ENCODE data around the gene BEGAIN.

The BEGAIN gene

DNA sequence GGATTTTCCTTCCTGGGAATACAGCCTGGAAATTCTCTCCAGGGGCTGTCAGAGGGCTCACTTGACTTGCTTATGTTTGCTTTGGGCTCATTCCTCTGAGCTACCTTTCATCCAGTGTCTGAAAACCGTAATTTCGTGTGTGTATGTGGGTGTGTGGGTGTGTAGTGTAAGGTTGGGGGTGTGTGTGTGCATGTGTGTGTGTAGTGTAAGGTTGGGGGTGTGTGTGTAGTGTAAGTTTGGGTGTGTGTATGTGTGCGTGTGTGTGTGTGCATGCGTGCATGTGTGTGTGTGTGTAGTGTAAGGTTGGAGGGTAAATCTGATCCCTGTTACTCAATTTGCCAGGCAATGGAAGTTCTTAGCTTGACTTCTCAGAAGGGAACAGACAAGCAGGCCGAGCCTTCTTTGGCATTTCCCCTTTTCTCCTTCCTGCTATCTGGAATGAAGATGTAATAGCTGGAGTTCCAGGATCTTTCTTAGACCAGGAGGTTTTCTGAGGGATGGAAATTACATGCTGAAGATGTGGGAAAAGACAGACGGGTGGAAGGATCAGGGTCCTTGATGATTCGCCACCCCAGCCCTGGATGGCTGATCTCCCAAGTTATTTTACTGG is 15.5 kb upstream of the BEGAIN start:
- Histone ChIP-seq H3K79me2 (ENCODE audit: insufficient read depth, low read length) (no peaks in the 10 kb centered on the region), H4K20me1 (ENCODE audit: insufficient read depth, low read length) (no peaks in the 10 kb centered on the region), H3K9me3 (ENCODE audit: insufficient read depth, low read length, severe bottlenecking) (peaks cover 13% of the 10 kb centered on the region), H3K4me2 (ENCODE audit: insufficient read depth, low read length) (no peak overlapping the region), H3K4me3 (ENCODE audit: low read depth in 1 of 2, low read length in 2 of 2) (no peak overlapping the region), H3K4me1 (ENCODE audit: insufficient read depth, low read length) (no peaks in the 10 kb centered on the region), H3K9ac (ENCODE audit: low read depth, low read length) (no peak overlapping the region), H3K27me3 (ENCODE audit: insufficient read depth, low read length, poor library complexity) (no peaks in the 10 kb centered on the region), H3K27ac (ENCODE audit: low read length) (no peak overlapping the region), H2AFZ (ENCODE audit: low read depth, low read length) (no peak overlapping the region), H3K36me3 (ENCODE audit: insufficient read depth, low read length) (no peaks in the 10 kb centered on the region)
- TF ChIP-seq, protein P1, sequence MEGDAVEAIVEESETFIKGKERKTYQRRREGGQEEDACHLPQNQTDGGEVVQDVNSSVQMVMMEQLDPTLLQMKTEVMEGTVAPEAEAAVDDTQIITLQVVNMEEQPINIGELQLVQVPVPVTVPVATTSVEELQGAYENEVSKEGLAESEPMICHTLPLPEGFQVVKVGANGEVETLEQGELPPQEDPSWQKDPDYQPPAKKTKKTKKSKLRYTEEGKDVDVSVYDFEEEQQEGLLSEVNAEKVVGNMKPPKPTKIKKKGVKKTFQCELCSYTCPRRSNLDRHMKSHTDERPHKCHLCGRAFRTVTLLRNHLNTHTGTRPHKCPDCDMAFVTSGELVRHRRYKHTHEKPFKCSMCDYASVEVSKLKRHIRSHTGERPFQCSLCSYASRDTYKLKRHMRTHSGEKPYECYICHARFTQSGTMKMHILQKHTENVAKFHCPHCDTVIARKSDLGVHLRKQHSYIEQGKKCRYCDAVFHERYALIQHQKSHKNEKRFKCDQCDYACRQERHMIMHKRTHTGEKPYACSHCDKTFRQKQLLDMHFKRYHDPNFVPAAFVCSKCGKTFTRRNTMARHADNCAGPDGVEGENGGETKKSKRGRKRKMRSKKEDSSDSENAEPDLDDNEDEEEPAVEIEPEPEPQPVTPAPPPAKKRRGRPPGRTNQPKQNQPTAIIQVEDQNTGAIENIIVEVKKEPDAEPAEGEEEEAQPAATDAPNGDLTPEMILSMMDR (IDR thresholded peaks at IDR 0.05; ENCODE audit: borderline replicate concordance, extremely low read depth, low read length, poor library complexity, severe bottlenecking): no peak
- no peak for TF ChIP-seq EZH2 (IDR thresholded peaks at IDR 0.05; ENCODE audit: borderline replicate concordance, low read depth, low read length, severe bottlenecking)
- DNase-seq (no peak), ATAC-seq (ENCODE audit: insufficient read depth, low read depth) (no peak)

DNA sequence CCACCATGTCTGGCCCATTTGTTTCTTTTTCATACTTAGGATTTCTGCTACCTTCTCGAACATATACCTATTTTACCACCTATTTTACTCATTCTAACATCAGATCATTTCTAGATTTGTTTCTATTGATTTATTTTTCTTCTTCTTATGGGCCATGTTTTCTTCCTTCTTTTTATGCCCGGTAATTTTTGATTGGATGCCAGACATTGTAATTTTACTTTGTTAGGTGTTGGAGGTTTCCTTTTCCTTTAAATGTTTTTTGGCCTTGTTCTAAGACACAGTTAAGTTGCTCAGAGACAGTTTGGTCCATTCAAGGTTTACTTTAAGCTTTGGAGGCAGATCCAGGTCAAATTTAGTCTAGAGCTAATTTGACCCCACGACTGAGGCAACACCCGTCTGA is 14.7 kb upstream of the BEGAIN start:
- Histone ChIP-seq H4K20me1 (ENCODE audit: insufficient read depth, low read length) (no peaks in the 10 kb centered on the region), H3K4me2 (ENCODE audit: insufficient read depth, low read length) (no peak overlapping the region), H3K79me2 (ENCODE audit: insufficient read depth, low read length) (no peaks in the 10 kb centered on the region), H3K4me1 (ENCODE audit: insufficient read depth, low read length) (no peaks in the 10 kb centered on the region), H3K9ac (ENCODE audit: low read depth, low read length) (no peak overlapping the region), H3K36me3 (ENCODE audit: insufficient read depth, low read length) (no peaks in the 10 kb centered on the region), H3K27ac (ENCODE audit: low read length) (no peak overlapping the region), H3K9me3 (ENCODE audit: insufficient read depth, low read length, severe bottlenecking) (peaks cover 13% of the 10 kb centered on the region), H3K27me3 (ENCODE audit: insufficient read depth, low read length, poor library complexity) (no peaks in the 10 kb centered on the region), H3K4me3 (ENCODE audit: low read depth in 1 of 2, low read length in 2 of 2) (no peak overlapping the region), H2AFZ (ENCODE audit: low read depth, low read length) (no peak overlapping the region)
- no peak for TF ChIP-seq EZH2 (IDR thresholded peaks at IDR 0.05; ENCODE audit: borderline replicate concordance, low read depth, low read length, severe bottlenecking)
- TF ChIP-seq, protein P1 (IDR thresholded peaks at IDR 0.05; ENCODE audit: borderline replicate concordance, extremely low read depth, low read length, poor library complexity, severe bottlenecking): no peak
- ATAC-seq (ENCODE audit: insufficient read depth, low read depth) (no peak), DNase-seq (no peak)

DNA sequence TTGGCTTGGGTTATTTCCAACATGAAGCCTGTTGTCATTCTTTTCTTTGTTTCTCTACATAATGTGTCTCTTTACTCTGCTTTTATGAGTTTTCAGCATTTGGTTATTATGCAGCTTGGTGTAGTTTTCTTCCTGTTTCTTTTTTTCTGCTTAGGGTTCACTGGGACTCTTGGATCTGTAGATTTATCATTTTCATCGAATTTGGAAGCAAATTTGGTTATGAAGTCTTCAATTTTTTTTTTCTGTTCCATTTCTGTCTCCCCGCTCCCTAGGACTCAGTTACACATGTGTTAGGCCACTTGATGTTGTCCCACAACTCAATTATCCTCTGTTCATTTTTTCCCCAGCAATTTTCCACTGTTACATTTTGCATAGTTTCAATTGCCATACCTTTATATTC is 13.8 kb upstream of the BEGAIN start:
- ATAC-seq (ENCODE audit: insufficient read depth, low read depth) (no peak), DNase-seq (no peak)
- Histone ChIP-seq H3K9me3 (ENCODE audit: insufficient read depth, low read length, severe bottlenecking) (peaks cover 13% of the 10 kb centered on the region), H3K36me3 (ENCODE audit: insufficient read depth, low read length) (no peaks in the 10 kb centered on the region), H3K4me3 (ENCODE audit: low read depth in 1 of 2, low read length in 2 of 2) (no peak overlapping the region), H3K79me2 (ENCODE audit: insufficient read depth, low read length) (no peaks in the 10 kb centered on the region), H4K20me1 (ENCODE audit: insufficient read depth, low read length) (no peaks in the 10 kb centered on the region), H3K27me3 (ENCODE audit: insufficient read depth, low read length, poor library complexity) (no peaks in the 10 kb centered on the region), H3K4me1 (ENCODE audit: insufficient read depth, low read length) (no peaks in the 10 kb centered on the region), H3K27ac (ENCODE audit: low read length) (no peak overlapping the region), H2AFZ (ENCODE audit: low read depth, low read length) (no peak overlapping the region), H3K4me2 (ENCODE audit: insufficient read depth, low read length) (no peak overlapping the region), H3K9ac (ENCODE audit: low read depth, low read length) (no peak overlapping the region)
- TF ChIP-seq, protein P1 (IDR thresholded peaks at IDR 0.05; ENCODE audit: borderline replicate concordance, extremely low read depth, low read length, poor library complexity, severe bottlenecking): no peak
- no peak for TF ChIP-seq EZH2 (IDR thresholded peaks at IDR 0.05; ENCODE audit: borderline replicate concordance, low read depth, low read length, severe bottlenecking)

Data from DND-41 (cell line).